NCI-H774 (cell line): ENCODE data around the gene KIF20B.
"Not testable (repeated sequence)": the region's sequence is repeated elsewhere in the genome, so short reads cannot be mapped to it uniquely, and the experiment has no call there.

Source experiments
- DNase-seq: peaks from one replicate; lab custom pipeline; 2025; lab: John Stamatoyannopoulos, UW

The KIF20B gene

DNA sequence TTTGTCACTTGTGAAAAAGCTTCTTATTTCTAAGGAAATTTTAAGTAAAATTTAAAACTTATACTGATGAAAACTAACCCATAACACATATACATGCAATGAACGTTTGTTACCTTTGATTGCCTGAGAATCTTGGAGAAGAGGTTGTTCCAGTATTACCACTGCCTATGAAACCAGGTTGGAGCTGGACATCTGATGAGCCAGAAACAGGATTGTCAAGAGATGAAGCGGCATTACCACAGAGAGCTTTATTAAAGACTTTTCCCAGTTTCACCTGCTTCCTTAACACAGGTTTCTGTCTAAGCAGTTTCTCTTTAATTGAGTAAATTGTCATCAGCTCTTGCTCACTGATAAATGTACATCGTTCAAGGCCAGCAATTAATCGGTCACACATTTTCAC lies 9.0 kb upstream of the KIF20B start:
- no peak for DNase-seq

DNA sequence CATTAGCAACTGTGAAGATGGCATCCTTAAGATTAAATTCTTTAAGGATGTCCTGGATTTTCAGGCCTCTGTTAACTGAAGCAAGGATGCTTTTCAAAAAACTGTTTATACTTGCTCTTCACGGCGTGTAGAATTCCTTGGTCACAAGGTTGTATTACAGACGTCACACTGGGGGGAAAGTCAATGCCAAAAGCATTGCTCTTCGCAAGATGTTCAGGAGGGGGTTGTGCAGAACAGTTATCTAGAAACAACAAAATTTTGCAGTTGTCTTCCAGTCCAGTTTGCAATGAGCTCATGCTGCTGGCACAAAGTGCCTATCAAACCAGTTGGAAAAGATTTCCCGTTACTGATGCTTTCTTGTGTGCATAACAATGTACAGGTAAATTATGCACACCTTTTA lies 8.2 kb upstream of the KIF20B start:
- no peak for DNase-seq

DNA sequence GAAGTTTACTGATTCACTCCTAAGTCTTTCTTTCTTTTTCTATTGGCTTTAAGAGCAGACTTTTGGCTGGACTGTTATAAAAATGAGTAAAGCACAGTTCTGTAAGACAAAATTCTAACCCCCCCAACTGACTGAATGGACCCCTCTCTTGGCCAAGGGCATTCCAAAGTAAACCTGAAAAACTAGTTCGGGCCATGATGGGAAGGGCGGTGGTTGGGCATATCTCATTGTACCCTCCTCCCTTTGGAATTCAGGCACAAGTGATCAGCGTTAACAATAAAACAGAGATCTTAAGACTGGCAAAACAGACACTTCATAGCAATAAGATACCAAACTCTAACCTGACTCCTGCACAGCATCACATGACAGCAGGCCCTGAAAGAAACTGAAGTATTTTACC lies 6.1 kb upstream of the KIF20B start:
- no peak for DNase-seq

- no peak for DNase-seq
Observed at GRCh38 chr10:89697946-89698345, 3.4 kb upstream of the KIF20B start.

DNA sequence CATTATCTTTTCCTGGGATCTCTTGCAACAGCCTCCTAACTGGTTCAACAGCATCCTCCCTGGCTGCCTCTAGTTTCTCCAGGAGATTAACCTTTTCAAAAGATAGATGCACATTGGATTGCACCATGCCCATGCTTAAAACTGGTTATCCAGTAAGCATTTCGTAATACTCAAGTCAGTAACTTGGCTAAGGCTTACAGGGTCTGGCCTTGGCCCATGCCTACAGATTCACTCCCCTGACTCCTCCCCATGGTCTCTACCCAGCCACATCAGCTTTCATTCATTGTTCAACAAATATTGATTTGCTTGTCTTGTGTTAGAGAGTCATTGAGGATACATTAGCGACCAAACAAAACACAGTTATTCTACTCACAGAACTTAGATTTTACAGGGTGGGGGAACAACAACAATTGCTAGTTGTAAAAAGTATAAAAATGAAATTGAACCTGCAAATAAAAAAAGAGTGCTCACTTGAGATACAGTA lies 1.8 kb upstream of the KIF20B start:
- no peak for DNase-seq

- no peak for DNase-seq
Observed at GRCh38 chr10:89700923-89701241, 508 bp upstream of the KIF20B start.

DNA sequence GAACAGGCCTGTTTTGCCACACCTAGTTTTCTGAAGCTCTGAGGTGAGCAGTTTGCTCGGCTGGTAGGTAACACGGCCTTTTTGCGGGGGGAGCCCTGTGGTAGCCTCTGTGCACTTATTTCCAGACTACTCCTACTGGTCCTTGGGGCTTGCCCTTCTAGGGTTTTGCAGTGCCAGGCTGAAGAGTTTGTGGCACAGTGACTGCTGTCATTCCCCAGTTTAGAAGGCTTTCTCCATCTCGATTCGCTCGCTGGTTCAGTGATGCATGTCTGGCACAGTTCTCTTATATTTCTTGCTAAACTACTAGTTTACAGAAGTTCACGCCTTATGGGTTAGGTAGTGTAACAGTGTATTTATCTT lies 711 bp downstream of the KIF20B start:
- DNase-seq: no peak

GRCh38 chr10:89705466-89705865 lies 4.1 kb downstream of the KIF20B start:
- DNase-seq: no peak

DNA sequence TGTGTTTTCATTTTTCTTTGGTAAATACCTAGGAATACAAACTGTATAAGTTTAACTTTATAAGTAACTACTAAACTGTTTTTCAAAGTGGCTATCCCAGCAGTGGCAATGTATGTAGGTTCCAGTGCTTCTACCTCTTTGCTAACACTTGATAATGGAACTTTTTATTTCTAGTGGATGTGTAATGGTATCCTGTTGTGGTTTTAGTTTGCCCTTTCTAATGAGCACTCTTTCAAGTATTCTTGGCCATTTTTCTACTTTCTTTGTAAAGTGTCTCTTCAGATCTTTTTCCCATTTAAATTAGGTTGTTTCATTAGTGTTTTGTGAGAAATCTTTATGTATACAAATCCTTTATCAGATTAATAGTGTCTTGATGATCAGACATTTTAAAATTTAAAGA lies 4.6 kb downstream of the KIF20B start:
- DNase-seq: no peak

DNA sequence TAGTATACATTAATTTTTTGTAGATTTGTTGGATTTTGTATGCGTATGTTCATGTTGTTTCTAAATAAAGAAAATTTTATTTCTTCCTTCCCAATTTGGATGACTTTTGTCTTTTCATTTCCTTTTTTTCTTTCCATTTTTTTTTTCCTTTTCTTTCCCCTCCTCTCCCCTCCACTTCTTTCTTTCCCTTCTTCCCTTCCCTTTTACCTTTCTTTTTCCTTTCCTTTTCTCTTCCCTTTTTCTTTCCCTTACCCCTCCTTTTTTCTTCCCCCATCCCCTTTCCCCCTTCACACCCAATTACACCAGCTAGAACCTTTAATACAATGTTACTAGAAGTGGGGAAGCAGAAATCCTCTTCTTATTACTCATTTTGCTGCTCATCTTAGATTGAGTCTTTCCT lies 6.0 kb downstream of the KIF20B start:
- DNase-seq: no peak

GRCh38 chr10:89710753-89711152 lies 9.4 kb downstream of the KIF20B start:
- DNase-seq: no peak

DNA sequence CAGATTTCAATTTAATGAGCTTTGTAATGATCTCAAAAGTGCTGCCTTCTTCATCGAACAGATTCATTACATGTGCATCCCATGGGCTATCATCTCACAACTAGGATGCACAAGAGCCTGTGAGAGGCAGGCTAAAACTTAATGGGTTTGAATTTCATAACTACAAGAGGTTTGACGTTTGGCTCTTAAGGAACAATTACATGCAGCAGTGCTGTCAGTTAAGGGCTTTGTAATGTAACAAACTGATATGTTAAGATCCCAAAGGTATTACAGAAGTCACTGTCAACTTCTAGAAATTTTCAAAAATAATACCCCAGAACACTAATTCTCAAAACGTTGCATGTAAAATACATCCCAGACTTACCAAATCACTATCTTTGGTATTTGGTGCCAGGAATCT lies 33.2 kb downstream of the KIF20B start:
- no peak for DNase-seq

GRCh38 chr10:89738551-89739209 lies 37.3 kb downstream of the KIF20B start:
- DNase-seq: no peak

GRCh38 chr10:89741126-89741762 lies 39.9 kb downstream of the KIF20B start:
- DNase-seq: no peak

- DNase-seq: no peak
Observed at GRCh38 chr10:89744026-89744425, 42.6 kb downstream of the KIF20B start.

- DNase-seq: no peak
Observed at GRCh38 chr10:89745903-89746302, 44.5 kb downstream of the KIF20B start.

- no peak for DNase-seq
Observed at GRCh38 chr10:89750441-89750840, 49.1 kb downstream of the KIF20B start.

GRCh38 chr10:89755374-89755773 lies 54.0 kb downstream of the KIF20B start:
- no peak for DNase-seq

DNA sequence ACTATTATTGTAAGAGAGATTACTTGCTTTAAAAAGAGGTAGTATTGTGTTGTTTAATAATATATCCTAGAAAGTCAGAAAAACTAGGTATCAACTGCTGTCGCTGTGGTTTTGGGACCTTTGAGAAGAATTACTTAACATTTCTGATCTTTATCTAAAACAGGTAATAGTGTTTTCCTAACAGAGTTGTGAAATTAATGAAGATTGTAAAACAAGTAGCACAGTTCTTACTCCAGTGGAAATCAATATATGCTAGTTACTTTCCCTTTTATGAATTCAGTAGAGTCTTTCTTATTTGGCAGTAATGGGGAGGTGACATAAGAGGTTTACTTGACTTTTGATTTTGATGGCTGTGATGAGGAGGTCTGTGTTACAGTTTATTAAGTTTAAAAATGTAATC lies 58.1 kb downstream of the KIF20B start:
- DNase-seq: no peak

DNA sequence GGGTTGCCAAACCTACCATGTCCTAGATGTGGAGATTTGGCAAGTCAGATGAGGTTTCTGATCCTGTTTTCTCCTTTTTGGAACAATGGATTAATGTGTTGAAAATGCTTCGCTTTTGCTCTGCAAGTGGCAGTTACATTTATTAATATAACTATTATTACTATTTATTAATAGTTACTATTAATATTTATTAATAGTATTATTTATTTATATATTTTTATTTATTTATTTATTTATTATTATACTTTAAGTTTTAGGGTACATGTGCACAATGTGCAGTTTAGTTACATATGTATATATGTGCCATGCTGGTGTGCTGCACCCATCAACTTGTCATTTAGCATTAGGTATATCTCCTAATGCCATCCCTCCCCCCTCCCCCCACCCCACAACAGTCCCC lies 62.3 kb downstream of the KIF20B start:
- not testable (repeated sequence) for DNase-seq

GRCh38 chr10:89771684-89772083 lies 70.3 kb downstream of the KIF20B start:
- DNase-seq: no peak

- DNase-seq: no peak
Observed at GRCh38 chr10:89773081-89773480, 71.7 kb downstream of the KIF20B start.

DNA sequence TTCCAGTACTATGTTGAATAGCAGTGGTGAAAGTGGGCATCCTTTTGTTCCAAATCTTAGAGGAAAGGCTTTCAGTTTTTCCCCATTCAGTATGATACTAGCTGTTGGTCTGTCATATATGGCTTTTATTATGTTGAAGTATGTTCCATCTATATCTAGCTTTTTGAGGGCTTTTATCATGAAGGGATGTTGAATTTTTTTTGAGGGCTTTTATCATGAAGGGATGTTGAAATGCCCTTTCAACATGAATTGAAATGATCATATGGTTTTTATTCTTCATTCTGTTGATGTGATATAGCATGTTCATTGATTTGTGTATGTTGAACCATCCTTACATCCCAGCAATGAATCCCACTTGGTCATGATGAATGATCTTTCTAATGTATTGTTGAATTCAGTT lies 75.3 kb downstream of the KIF20B start:
- DNase-seq: no peak

DNA sequence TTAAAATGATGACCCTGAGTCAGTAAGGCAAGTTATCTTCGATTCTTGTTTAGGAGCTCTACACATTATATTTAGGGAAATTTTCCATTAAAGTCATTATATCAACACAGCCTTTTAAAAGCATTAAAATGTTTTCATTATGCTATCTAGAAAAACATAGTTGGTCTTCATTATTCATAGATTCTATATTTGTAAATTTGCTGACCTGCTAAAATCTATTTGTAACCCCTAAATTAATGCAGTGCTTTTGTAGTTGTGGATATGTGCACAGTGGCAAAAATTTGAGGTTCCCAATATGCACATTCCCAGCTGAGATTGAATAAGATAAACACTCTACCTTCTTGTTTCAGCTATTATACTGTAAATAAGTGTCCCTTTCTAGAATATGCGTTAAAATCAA lies 81.1 kb downstream of the KIF20B start:
- DNase-seq: no peak
